ENCODE data around the gene C3. TPM values are rescaled to one million over a fixed set of nuclear protein-coding genes. Genes with fewer than 3 reads are reported as not detected.

Gene C3
- total RNA-seq, 1 experiment from 2014 or later, result 5.0 TPM

DNA sequence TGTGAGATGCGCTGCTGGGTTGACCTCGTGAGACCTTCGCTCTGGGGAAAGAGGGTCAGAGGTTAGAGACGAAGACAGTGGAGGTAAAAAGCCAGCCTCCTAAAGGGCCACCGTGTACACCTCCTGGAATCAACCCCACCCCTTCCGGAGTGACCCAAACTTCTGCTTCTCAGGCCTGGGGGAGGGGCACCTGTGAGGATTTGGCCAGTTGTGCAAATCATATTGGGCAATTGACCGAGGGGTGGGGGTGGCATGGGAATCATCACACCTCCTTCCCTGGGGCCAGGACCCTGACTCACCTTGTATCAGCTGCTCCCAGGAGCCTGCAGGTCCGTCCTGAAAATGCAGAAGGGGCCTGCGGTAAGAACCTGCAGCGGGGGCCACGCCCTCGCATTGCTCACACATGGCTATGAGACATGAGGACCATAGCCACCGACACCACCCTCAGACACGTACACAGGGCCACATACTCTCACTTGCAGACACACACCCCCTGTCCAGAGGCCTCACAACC lies 53.3 kb downstream of the C3 start:
- no peaks in the 10 kb centered on the region for H3K27me3 ChIP-seq (ENCODE audit: control insufficient read depth, insufficient read depth, low read length)

DNA sequence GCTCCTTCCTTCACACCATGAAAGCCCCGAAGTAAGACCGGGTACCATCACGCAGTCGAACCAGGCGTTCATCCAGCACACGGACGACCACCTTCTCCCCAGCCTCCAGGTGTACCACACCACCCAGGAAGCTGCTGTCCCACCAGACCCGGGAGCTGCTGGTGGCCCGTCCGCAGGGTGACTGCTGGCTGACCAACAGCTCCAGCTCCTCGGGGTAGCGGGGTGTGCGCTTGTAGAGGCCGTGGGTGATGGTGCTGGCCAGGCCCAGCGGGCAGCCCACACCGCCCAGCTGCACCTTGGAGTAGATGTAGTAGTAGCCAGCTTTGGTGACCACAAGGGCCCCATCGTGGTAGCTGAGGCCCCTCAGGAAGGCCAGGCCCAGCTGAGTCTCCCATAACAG lies 55.5 kb downstream of the C3 start:
- ChIA-PET CTCF (no interaction called here), POLR2A (no interaction called here)
- in situ Hi-C loops (cut with HindIII; ENCODE audit: low pct_unique_long_range_greater_than_20kb, low sequenced_read_pairs) (no loop called here), intact Hi-C loops (cut with micrococcal nuclease; ENCODE audit: unreplicated experiment) (no loop called here)
- no peak for DNase-seq (ENCODE audit: low read depth, low spot score)
- no peak for ATAC-seq
- H3K36me3 ChIP-seq (ENCODE audit: control insufficient read depth, insufficient read depth, low read length), result no peaks in the 10 kb centered on the region
- no peaks in the 10 kb centered on the region for H3K27me3 ChIP-seq (ENCODE audit: control insufficient read depth, insufficient read depth, low read length)
- H3K4me1 ChIP-seq (ENCODE audit: control insufficient read depth, insufficient read depth, low read length), result no peaks in the 10 kb centered on the region
- no TSS peak for BruUV-seq (replicated peaks)
- no peaks in the 10 kb centered on the region for H3K9me3 ChIP-seq (ENCODE audit: control insufficient read depth, insufficient read depth, low read depth, low read length)
- no peak for TF ChIP-seq POLR2AphosphoS5 (IDR thresholded peaks at IDR 0.05; ENCODE audit: low read depth, low read length)
- TF ChIP-seq, protein P1, sequence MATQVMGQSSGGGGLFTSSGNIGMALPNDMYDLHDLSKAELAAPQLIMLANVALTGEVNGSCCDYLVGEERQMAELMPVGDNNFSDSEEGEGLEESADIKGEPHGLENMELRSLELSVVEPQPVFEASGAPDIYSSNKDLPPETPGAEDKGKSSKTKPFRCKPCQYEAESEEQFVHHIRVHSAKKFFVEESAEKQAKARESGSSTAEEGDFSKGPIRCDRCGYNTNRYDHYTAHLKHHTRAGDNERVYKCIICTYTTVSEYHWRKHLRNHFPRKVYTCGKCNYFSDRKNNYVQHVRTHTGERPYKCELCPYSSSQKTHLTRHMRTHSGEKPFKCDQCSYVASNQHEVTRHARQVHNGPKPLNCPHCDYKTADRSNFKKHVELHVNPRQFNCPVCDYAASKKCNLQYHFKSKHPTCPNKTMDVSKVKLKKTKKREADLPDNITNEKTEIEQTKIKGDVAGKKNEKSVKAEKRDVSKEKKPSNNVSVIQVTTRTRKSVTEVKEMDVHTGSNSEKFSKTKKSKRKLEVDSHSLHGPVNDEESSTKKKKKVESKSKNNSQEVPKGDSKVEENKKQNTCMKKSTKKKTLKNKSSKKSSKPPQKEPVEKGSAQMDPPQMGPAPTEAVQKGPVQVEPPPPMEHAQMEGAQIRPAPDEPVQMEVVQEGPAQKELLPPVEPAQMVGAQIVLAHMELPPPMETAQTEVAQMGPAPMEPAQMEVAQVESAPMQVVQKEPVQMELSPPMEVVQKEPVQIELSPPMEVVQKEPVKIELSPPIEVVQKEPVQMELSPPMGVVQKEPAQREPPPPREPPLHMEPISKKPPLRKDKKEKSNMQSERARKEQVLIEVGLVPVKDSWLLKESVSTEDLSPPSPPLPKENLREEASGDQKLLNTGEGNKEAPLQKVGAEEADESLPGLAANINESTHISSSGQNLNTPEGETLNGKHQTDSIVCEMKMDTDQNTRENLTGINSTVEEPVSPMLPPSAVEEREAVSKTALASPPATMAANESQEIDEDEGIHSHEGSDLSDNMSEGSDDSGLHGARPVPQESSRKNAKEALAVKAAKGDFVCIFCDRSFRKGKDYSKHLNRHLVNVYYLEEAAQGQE (IDR thresholded peaks at IDR 0.05; ENCODE audit: insufficient read depth in 1 of 2, low read depth in 2 of 2, low read length in 1 of 2), result no peak
- TF ChIP-seq SIN3A (IDR thresholded peaks at IDR 0.05; ENCODE audit: borderline replicate concordance, insufficient read depth, low read depth, low read length), result no peak
- TF ChIP-seq, protein P2, sequence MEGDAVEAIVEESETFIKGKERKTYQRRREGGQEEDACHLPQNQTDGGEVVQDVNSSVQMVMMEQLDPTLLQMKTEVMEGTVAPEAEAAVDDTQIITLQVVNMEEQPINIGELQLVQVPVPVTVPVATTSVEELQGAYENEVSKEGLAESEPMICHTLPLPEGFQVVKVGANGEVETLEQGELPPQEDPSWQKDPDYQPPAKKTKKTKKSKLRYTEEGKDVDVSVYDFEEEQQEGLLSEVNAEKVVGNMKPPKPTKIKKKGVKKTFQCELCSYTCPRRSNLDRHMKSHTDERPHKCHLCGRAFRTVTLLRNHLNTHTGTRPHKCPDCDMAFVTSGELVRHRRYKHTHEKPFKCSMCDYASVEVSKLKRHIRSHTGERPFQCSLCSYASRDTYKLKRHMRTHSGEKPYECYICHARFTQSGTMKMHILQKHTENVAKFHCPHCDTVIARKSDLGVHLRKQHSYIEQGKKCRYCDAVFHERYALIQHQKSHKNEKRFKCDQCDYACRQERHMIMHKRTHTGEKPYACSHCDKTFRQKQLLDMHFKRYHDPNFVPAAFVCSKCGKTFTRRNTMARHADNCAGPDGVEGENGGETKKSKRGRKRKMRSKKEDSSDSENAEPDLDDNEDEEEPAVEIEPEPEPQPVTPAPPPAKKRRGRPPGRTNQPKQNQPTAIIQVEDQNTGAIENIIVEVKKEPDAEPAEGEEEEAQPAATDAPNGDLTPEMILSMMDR (IDR thresholded peaks at IDR 0.05), result no peak
- TF ChIP-seq TCF7L2 (IDR thresholded peaks at IDR 0.05; ENCODE audit: low read depth, low read length), result no peak
- no peak overlapping the region for H3K27ac ChIP-seq (ENCODE audit: low read length)
- H3K4me3 ChIP-seq (ENCODE audit: low read depth in 2 of 2, low read length in 2 of 2), result no peak overlapping the region

More for the DNA sequence above, 53.3 kb downstream of the C3 start:
- Histone ChIP-seq H3K4me1 (ENCODE audit: control insufficient read depth, insufficient read depth, low read length) (no peaks in the 10 kb centered on the region), H3K9me3 (ENCODE audit: control insufficient read depth, insufficient read depth, low read depth, low read length) (no peaks in the 10 kb centered on the region), H3K4me3 (ENCODE audit: low read depth in 2 of 2, low read length in 2 of 2) (no peak overlapping the region), H3K27ac (ENCODE audit: low read length) (no peak overlapping the region), H3K36me3 (ENCODE audit: control insufficient read depth, insufficient read depth, low read length) (no peaks in the 10 kb centered on the region)
- no peak for ATAC-seq
- intact Hi-C loops (cut with micrococcal nuclease; ENCODE audit: unreplicated experiment) (no loop called here), in situ Hi-C loops (cut with HindIII; ENCODE audit: low pct_unique_long_range_greater_than_20kb, low sequenced_read_pairs) (no loop called here)
- ChIA-PET CTCF (no interaction called here), POLR2A (no interaction called here)
- no TSS peak for BruUV-seq (replicated peaks)
- DNase-seq (ENCODE audit: low read depth, low spot score), result no peak
- TF ChIP-seq, protein P1 (IDR thresholded peaks at IDR 0.05; ENCODE audit: insufficient read depth in 1 of 2, low read depth in 2 of 2, low read length in 1 of 2), result no peak
- TF ChIP-seq, protein P2 (IDR thresholded peaks at IDR 0.05), result no peak
- TF ChIP-seq POLR2AphosphoS5 (IDR thresholded peaks at IDR 0.05; ENCODE audit: low read depth, low read length) (no peak), SIN3A (IDR thresholded peaks at IDR 0.05; ENCODE audit: borderline replicate concordance, insufficient read depth, low read depth, low read length) (no peak), TCF7L2 (IDR thresholded peaks at IDR 0.05; ENCODE audit: low read depth, low read length) (no peak)

Data from Panc1 (cell line).